GM12865 (cell line): ENCODE results near the gene EDARADD.

Experiments
- DNase-seq: peaks from one replicate; pipeline ENCODE4 v3.0.0; 2010; ENCODE audit warnings: low read depth
- H3K4me3 ChIP-seq: 2 replicates; pipeline ENCODE4 v1.5.1; 2011; ENCODE audit warnings: mild to moderate bottlenecking, low read depth, low read length, control low read depth
- TF ChIP-seq, protein P1 (sequence below): IDR thresholded peaks from 2 replicates; pipeline ENCODE4 v1.5.1; 2011; ENCODE audit warnings: low read length, control low read depth, low read depth, inconsistent platforms; ENCODE audit not compliant: insufficient read depth; ENCODE audit errors: missing control alignments

EDARADD gene

DNA sequence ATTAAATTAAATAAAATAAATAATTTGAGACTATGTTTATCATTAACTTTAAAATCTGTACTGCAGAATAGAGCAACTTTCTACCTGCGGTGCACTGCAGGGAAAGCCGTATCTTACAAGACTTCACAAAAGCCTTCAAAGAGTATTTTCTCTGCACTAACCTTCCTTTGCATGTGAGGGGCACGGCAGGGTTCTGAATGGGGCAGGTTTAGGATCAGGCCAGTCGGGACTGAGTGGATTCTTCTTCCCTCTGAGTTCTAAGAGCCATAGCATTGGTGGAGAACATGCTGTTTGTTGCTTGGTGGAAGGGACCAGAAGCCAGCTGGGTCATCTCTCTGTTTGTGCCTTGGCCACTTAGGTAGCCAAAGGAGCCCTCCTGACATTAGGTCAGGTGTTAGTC, 74.5 kb downstream of the EDARADD start:
- no peak overlapping the region for H3K4me3 ChIP-seq
- no peak for DNase-seq
- TF ChIP-seq, protein P1, sequence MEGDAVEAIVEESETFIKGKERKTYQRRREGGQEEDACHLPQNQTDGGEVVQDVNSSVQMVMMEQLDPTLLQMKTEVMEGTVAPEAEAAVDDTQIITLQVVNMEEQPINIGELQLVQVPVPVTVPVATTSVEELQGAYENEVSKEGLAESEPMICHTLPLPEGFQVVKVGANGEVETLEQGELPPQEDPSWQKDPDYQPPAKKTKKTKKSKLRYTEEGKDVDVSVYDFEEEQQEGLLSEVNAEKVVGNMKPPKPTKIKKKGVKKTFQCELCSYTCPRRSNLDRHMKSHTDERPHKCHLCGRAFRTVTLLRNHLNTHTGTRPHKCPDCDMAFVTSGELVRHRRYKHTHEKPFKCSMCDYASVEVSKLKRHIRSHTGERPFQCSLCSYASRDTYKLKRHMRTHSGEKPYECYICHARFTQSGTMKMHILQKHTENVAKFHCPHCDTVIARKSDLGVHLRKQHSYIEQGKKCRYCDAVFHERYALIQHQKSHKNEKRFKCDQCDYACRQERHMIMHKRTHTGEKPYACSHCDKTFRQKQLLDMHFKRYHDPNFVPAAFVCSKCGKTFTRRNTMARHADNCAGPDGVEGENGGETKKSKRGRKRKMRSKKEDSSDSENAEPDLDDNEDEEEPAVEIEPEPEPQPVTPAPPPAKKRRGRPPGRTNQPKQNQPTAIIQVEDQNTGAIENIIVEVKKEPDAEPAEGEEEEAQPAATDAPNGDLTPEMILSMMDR: no peak

DNA sequence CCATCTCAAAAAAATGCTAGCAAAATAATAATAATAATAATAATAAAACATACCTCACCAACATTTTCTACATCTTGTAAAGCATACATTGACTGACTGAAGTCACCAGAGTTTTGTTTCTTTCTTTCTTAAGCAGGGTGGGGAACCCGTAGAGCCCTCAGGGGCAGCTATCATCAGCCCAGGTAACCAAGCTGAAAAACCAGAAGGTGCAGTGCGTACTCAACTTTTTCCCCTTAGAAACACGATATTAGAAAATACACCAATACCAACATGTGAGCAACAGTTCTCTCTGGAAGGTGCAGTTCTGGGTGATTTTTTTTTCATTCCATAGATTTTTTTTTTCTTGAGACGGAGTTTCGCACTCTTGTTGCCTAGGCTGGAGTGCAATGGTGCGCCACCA, 75.4 kb downstream of the EDARADD start:
- H3K4me3 ChIP-seq: no peak overlapping the region
- TF ChIP-seq, protein P1: no peak
- no peak for DNase-seq

DNA sequence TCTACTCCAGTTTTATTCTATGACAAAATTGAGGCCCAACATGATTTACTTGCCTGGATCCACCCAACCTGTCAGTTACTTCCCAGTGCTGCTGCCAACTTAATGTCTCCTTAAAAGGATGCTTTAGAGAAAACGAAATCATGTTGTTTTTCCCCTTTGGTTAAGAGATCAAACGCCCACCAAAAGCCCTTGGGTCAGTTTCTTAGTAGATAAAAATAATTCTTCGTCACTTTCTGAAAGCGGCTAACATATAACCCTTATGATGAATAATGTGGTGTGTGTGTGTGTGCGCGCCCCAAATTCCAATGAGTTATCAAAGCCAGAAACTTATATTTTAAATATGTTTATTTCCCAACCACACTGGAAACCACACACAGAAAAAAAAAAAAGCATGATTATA, 77.0 kb downstream of the EDARADD start:
- TF ChIP-seq, protein P1: no peak
- no peak overlapping the region for H3K4me3 ChIP-seq
- DNase-seq: no peak

DNA sequence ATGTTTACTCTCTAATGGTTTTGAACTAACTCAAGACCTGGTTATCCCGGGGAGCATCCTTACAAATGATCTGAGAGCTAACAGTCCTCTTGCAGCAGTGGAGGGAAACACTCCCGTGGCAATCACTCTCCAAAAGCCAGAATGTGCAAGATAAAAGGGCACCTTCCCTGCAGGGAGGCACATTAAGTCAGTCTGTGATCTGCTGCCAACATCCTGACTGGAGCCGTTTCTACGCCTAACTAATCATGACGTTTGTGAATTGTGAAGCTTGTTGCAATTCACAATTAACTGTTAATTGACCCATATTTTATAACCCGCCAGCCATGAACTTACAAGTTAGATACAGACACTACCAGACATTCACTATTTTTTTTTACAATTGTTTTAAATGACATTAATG, 77.6 kb downstream of the EDARADD start:
- no peak for DNase-seq

DNA sequence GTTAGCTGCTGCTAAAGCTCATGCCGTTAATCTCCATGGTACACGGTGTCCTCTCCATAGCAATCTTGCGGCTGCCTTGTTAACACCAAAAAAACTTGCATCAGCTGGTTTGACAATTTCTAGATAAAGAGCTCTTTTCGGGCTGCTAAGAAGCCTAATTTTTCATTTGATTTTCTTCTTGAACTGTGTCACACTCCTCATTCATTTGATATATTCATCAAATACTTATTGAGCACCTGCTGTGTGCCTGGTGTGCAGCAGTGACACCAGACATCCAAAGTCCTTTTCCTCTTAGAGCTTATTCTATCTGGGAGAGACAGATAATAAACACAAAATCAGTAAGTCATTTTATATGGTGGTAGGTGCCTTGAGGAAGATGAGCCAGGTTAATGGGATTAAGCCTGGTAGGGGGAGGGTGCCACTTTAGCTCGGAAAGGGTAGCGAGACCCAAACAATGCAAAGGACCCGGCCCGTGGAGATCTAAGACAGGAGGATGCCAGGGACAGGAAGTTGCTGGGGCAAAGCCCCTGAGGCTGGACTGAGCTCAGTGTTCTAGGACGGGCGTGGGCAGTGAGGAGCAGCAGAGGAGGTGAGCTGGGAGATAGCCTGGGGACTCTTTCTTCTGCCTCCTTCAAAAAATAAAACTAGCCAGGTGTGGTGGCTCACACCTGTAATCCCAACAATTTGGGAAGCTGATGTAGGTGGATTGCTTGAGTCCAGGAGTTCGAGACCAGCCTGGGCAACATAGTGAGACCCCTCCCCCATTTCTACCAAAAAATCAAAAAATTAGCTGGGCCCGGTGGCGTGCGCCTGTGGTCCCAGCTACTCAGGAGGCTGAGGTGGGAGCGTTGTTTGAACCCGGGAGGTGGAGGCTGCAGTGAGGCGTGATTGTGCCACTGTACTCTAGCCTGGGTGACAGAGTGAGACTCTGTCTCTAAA, 79.0 kb downstream of the EDARADD start:
- no peak overlapping the region for H3K4me3 ChIP-seq
- TF ChIP-seq, protein P1: no peak
- DNase-seq: no peak

More for the DNA sequence above, 77.6 kb downstream of the EDARADD start:
- TF ChIP-seq, protein P1: no peak
- H3K4me3 ChIP-seq: no peak overlapping the region

DNA sequence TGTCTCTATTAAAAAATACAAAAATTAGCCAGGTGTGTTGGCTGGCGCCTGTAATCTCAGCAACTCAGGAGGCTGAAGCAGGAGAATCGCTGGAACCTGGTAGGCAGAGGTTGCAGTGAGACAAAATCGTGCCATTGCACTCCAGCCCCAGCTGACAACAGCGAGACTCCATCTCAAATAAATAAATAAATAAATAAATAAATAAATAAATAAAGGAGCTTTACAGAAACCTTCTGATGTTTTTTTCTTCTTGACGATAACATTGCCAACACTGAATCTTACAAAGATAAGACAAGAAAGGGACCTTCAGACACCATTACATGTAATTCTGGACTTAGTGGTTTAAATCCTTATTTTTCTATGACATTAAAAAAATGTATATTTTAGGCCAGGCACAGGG, 81.9 kb downstream of the EDARADD start:
- DNase-seq: no peak
- H3K4me3 ChIP-seq: no peak overlapping the region
- TF ChIP-seq, protein P1: no peak
